GM12892 (cell line): ENCODE results near the gene HMGN4.

Experiments
- POLR2A ChIP-seq: IDR thresholded peaks from 2 replicates; pipeline ENCODE4 v1.6.1; 2011; ENCODE audit warnings: low read depth, low read length, control low read depth
- POLR2AphosphoS5 ChIP-seq: IDR thresholded peaks from 2 replicates; pipeline ENCODE4 v1.6.1; 2011; ENCODE audit warnings: low read depth, low read length, control low read depth

DNA sequence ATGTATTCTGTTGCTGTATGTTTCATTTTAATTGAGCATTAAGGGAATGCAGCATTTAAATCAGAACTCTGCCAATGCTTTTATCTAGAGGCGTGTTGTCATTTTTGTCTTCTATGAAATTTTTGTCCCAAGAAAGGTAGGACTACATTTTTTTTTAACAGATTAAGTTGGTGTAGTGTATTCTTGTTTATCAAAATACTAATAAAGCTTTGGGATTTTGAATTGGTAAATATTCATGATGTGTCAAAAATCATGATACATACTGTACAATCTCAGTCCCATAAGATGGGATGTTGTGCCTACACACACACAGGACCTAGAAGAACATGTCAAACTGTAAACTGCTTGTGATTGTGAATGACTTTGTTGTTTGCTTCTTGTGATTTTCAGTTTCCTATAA, 11.2 kb upstream of the HMGN4 start:
- no peak for TF ChIP-seq POLR2AphosphoS5
- TF ChIP-seq POLR2A: no peak
